Neural cell (in vitro differentiated cells): ENCODE measurements around the gene PITPNB.

Source experiments
- CTCF ChIP-seq: fragments of 450-650 bp; IDR thresholded peaks from 2 replicates; pipeline ENCODE4 v1.5.1; 2014; ENCODE audit warnings: antibody characterized with exemption, mild to moderate bottlenecking, moderate library complexity; ENCODE audit not compliant: poor library complexity, severe bottlenecking
- EP300 ChIP-seq: fragments of 450-650 bp; conservative IDR thresholded peaks from 2 replicates; pipeline ENCODE4 v1.6.1; 2014; ENCODE audit warnings: antibody characterized with exemption, mild to moderate bottlenecking, moderate library complexity; ENCODE audit not compliant: poor library complexity, severe bottlenecking
- EZH2 ChIP-seq: fragments of 200-600, 300-800 bp; shearing (Covaris generic), sonication (generic); IDR thresholded peaks from 2 replicates; pipeline ENCODE4 v1.6.1; 2014; ENCODE audit warnings: antibody characterized with exemption, low read length, borderline replicate concordance, mild to moderate bottlenecking; ENCODE audit not compliant: insufficient read depth, poor library complexity, severe bottlenecking
- MXI1 ChIP-seq: fragments of 450-650 bp; conservative IDR thresholded peaks from 2 replicates; pipeline ENCODE4 v1.6.1; 2014; ENCODE audit warnings: antibody characterized with exemption, mild to moderate bottlenecking; ENCODE audit not compliant: poor library complexity, severe bottlenecking
- POLR2AphosphoS5 ChIP-seq: IDR thresholded peaks from 2 replicates; pipeline ENCODE4 v1.6.1; 2012
- TAF1 ChIP-seq: IDR thresholded peaks from 2 replicates; pipeline ENCODE4 v1.6.1; 2012; ENCODE audit warnings: low read depth

- TF ChIP-seq CTCF, result no peak
- no peak for TF ChIP-seq EZH2
- TF ChIP-seq POLR2AphosphoS5, result no peak
- no peak for TF ChIP-seq TAF1
- no peak for TF ChIP-seq EP300
- no peak for TF ChIP-seq MXI1
Observed at GRCh38 chr22:27851974-27852746, 66.9 kb downstream of the PITPNB start.
